Measurements from ENCODE around the gene NABP2.
A peak's percentile ranks its signal among the peaks of the same experiment; 100 is the strongest.
"Not testable (repeated sequence)": the region's sequence is repeated elsewhere in the genome, so short reads cannot be mapped to it uniquely, and the experiment has no call there.

NABP2 gene

DNA sequence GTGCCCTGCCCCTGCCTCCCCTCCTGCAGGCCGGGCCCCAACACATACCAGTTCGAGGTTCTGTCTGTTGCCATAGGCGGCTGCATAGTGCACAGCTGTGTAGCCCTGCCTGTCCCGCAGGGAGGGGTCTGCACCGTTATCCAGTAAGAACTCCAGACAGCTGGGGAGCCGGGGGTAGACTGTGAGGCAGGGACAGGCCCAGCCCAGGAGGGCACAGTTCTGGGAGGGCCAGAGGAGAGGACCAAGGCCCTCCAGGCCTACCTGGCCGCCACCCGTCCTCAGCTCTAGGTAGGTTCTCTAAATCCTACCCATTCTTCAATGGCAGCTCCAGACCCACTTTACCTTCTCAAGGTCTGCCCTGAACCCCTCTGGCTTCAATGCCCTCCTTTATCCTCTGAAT is 24.6 kb downstream of the NABP2 start:
- no peak for DNase-seq

DNA sequence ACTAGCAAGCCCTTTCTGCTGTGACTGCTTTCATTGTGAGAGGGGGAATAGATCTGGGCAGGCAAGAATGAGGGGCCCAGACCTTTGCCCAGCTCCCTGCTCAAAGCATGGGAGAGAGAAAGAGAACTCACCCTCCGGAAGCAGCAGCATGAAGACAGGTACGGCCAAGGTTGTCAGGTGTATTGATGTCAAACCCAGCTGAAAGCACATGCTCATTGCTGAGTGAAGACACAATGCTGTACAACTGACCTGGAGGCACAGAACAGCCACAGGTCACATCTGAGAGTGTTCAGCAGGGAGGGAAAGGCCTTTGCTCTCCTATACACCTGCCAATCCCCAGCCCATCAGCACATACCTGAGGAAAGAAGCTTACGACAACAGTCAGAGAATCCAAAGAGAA is 28.5 kb downstream of the NABP2 start:
- no peak for DNase-seq

- DNase-seq = no peak
Measured at GRCh38 chr12:56253091-56253490, 28.9 kb downstream of the NABP2 start.

- DNase-seq = no peak
Measured at GRCh38 chr12:56255671-56256070, 31.5 kb downstream of the NABP2 start.

DNA sequence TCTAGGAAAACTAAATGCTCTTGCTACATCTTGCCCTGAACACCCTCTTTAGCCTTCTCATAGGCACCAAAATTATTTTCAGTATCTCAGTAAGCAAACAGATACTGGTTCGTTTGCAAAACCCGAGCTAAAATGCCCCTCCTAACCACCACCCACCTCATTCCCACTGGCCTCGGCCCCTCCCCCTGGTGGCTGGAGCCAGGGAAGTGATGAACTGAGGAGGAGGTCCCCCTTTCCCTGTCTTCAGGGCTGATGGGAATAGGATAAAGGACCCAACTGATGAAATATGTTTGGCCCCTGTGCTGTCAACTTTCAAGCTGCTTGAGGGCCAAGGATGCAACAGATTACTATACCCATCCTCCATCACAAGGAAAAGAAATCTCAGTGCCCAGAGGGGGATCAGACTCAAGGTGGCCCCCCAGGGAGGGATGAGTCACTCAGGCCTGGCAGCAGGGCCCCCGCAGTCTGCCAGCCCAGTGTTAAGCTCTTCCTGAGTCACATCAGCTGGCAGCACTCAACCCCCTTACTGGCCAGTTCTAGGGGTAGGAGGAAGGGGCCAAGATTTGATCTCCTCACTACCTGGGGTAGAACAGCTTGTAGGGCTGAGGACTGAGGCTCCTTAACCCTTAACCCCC is 32.3 kb downstream of the NABP2 start:
- no peak for DNase-seq

DNA sequence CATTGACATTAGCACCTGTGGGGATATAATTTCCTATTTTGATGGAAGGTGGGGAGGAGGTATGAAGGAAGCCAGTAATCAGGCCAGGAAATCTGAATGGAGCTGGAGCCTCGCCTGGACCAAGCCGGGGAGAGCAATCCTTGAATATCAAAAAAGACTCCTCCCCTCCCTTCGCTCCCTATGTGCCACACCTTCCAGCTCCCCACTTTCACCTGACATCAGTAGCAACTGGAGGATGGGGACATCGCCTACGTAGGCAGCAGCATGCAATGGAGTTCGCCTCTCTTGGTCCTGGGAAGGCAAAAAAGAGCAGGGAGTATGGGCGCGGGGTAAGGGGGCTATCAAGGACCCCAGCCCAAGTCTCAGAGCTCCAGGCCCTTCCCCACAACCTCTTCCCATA is 32.9 kb downstream of the NABP2 start:
- no peak for DNase-seq

- peak; percentile 30 to 37 for DNase-seq
Measured at GRCh38 chr12:56257491-56258067, 33.4 kb downstream of the NABP2 start.

GRCh38 chr12:56258068-56258819 is 34.1 kb downstream of the NABP2 start, which contains the start of gene ANKRD52:
TSS of gene ANKRD52 (minus strand) at chr12:56258384. CDS start at chr12:56258269, 115 bp downstream.
- DNase-seq = peak; percentile 24 to 52

- no peak for DNase-seq
Measured at GRCh38 chr12:56258820-56259183, 34.7 kb downstream of the NABP2 start.

GRCh38 chr12:56260380-56260779 is 36.2 kb downstream of the NABP2 start:
- DNase-seq = no peak

- no peak for DNase-seq
Measured at GRCh38 chr12:56260921-56261320, 36.8 kb downstream of the NABP2 start.

DNA sequence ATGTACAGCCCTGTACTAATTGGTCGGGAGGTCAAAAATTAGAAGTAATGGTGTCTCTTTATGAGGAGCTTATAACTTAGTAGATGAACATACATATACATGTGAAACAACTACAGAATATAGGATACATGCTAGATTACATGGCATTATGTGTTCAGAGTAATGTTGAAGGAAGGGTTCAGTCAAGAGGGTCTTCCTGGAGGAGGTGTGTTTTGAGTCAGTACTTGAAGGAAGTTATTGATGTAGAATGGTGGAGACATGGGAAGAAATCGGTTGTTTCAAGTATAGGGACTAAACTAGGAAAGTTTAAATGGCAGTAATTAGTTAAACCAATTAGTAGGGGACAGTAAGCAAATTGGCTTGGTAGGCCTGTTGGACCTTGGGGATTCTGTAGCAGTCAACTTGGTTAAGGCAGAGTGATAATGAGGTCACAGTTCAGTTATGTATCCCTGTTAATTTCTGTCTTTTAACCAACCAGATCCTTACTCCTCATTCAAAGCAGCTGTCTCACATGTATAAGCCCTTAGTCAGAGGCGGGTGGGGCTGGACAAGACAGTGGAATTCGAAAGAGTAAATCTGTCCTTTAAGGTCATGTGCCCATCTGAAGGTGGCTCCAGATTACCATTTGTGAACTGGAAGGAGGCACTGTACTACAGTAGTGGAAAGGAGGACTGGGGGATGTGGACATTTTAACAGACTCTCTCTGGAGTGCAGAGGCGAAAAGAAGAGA is 37.5 kb downstream of the NABP2 start:
- no peak for DNase-seq

GRCh38 chr12:56262955-56263354 is 38.8 kb downstream of the NABP2 start:
- not testable (repeated sequence) for DNase-seq

GRCh38 chr12:56266068-56266692 is 42.0 kb downstream of the NABP2 start:
- not testable (repeated sequence) for DNase-seq

- DNase-seq = peak; percentile 81 to 85
Measured at GRCh38 chr12:56266693-56267442, 42.7 kb downstream of the NABP2 start, which contains the start of gene COQ10A. TSS of gene COQ10A (plus strand) at chr12:56266942. CDS start at chr12:56267119, 177 bp downstream.

DNA sequence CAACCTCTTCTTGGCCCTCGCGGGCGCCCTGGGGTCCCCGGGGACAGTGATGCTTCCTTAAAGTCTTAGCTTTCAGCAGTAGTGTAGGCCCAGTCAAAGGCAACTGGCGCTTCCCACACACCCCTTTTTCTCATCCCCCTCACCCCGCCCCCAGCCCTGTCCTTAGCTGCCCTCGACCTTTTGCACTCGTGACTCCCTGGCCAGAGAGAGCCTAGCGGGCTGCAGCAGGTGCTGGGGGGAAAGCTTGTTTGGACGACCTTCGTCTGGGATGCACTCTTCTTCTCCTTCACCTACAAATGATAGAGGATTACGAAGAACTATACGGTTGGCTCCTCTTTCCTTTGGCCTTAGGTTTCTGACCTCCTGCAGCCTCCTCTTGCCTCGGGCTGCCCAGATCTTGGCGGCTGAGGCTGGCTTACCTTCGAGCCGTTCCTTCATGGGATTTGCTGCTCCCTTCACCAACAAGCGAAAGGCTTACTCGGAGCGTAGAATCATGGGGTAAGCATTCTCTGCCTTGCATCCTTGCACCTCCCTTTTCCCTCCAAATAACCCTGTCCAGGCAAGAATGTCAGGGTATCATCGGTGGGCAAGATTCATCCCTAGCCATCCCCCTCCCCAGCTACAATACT is 43.4 kb downstream of the NABP2 start:
- DNase-seq = no peak

GRCh38 chr12:56271031-56271430 is 46.9 kb downstream of the NABP2 start:
- peak in 1 of 2 experiments; percentile 35 for DNase-seq

GRCh38 chr12:56272468-56272867 is 48.3 kb downstream of the NABP2 start:
- DNase-seq = not testable (repeated sequence)

- no peak for DNase-seq
Measured at GRCh38 chr12:56274299-56274698, 50.2 kb downstream of the NABP2 start.

GRCh38 chr12:56278905-56279304 is 54.8 kb downstream of the NABP2 start:
- DNase-seq = no peak
